Skin epidermis (tissue), 12 donors: Measurements from ENCODE around the gene NID2.

ENCODE experiments used
- H3K27ac ChIP-seq, 21 experiments: fragments of 200-600 bp; sonication (generic) in 11 of 21; one replicate each; pipeline ENCODE4 v1.5.0; 2020; ENCODE audit warnings: mild to moderate bottlenecking in 3 of 21, inconsistent platforms in 2 of 21, moderate library complexity in 2 of 21
- H3K4me3 ChIP-seq, 7 experiments: fragments of 200-600 bp; sonication (generic) in 2 of 7; one replicate each; pipeline ENCODE4 v1.5.0; 2020; ENCODE audit warnings: inconsistent platforms in 2 of 7, mild to moderate bottlenecking in 2 of 7, moderate library complexity in 1 of 7

NID2 gene

GRCh38 chr14:52060080-52060479 lies 8.8 kb downstream of the NID2 start:
- Histone ChIP-seq H3K27ac (peak overlapping the region in 5 of 21 experiments; percentile 1 to 69 (median 26)), H3K4me3 (no peak overlapping the region)

- H3K4me3 ChIP-seq = no peak overlapping the region
- H3K27ac ChIP-seq = peak overlapping the region in 4 of 21 experiments; percentile 1 to 69 (median 39)
Measured at GRCh38 chr14:52059649-52060048, 9.2 kb downstream of the NID2 start.

GRCh38 chr14:52058341-52058740 lies 10.5 kb downstream of the NID2 start:
- Histone ChIP-seq H3K27ac (no peak overlapping the region), H3K4me3 (no peak overlapping the region)

DNA sequence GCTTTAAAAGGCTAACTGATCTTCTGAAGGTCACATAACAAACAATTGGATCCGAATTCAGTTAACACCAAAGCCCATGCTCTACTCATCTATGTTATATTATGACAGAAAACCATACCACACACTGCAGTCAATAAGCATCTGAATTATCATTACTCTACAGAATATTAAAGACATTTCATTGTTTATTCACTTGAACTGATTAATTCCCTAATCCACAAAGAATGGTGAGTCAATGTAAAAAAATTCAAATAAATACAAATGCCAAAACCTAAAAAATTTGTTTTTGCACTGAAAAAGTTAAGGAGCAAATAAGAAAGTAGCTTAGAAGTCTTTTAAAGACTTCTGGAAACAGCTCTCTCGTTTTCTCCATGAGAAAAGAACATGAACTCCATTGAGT lies 13.7 kb downstream of the NID2 start:
- H3K4me3 ChIP-seq = no peak overlapping the region
- peak overlapping the region in 3 of 21 experiments; percentile 18 to 84 (median 24) for H3K27ac ChIP-seq

GRCh38 chr14:52054678-52055077 lies 14.2 kb downstream of the NID2 start:
- Histone ChIP-seq H3K27ac (peak overlapping the region in 3 of 21 experiments; percentile 0 to 84 (median 18)), H3K4me3 (no peak overlapping the region)

DNA sequence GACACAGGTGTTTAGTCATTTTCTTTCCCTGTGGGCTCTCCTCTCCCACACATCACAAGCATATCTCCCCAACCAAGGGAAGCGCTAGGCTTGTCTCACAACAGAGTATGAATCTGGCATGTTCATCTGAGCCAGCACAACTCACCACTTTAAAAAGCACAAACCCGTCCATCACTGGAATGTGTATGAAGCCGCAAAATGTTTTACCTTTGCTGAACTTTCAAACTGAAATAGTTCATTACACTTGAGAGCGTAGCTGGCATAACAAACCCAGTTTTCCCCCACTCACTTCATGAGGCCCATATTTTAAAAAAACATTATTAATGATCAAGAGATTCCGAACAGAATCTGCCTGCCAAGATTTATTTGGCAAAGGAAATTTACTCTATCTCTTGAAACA lies 15.8 kb downstream of the NID2 start:
- Histone ChIP-seq H3K4me3 (no peak overlapping the region), H3K27ac (peak overlapping the region in 11 of 21 experiments; percentile 16 to 84 (median 64))

GRCh38 chr14:52052288-52052943 lies 16.4 kb downstream of the NID2 start:
- Histone ChIP-seq H3K4me3 (no peak overlapping the region), H3K27ac (peak overlapping the region in 12 of 21 experiments; percentile 13 to 84 (median 56))

DNA sequence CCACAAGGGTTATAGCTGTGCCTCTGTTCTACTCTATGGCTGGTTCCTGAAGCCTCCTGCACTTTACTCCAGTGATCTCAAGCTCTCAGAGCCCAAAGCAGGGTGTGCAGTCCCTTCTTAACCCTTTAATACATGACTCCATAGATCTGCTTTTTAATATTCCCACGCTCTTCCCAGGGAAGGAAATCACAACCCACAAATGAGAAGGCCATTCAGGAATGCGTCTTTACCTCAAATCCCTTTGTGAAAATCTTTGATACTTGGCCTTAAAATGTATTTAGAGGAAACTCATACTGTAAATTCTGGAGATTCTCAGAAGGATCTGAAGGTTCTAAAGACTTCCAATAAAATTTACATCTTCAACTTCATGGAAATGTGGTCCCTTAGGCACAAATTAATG lies 17.0 kb downstream of the NID2 start:
- H3K27ac ChIP-seq = peak overlapping the region in 10 of 21 experiments; percentile 10 to 82 (median 62)
- no peak overlapping the region for H3K4me3 ChIP-seq

DNA sequence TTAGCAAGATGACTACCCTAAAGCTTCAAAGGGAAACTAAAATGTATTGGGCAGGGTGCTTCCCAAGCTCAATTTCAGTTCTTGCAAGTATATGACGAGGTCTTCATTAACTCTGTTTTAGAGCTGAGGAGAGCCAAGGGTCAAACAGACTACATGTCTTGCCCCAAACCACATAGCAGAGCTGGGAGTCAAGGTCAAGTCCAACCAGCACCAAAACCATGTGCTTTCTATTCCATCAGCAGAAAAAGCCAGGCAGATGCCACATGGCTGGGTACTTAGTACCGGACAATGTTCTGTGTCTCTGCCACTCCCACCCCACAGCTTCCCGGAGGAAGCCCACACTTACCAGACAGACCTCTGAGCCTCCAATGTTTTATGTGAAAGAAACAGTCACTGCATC lies 17.6 kb downstream of the NID2 start:
- Histone ChIP-seq H3K4me3 (no peak overlapping the region), H3K27ac (peak overlapping the region in 10 of 21 experiments; percentile 10 to 82 (median 62))

- peak overlapping the region in 6 of 21 experiments; percentile 16 to 82 (median 61) for H3K27ac ChIP-seq
Measured at GRCh38 chr14:52049721-52050588, 18.9 kb downstream of the NID2 start.

DNA sequence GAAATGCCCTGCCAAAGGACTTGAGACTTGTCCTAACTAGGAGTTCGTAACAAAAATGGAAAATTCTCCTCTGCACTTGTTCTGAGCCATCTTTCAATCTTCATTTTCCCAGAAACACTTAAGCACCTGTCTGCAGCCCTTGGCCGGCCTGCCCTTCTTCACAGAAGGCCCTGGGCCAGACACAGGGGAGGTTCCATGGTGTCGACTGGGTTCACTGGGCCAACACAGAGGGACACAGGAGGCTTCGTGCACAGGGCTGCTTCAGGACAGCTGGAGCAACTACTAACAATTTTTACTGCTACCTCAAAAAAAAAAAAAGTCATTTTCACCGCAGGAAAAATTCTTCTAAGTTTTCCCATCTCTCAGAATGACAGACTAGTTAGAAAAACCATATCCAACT lies 19.6 kb downstream of the NID2 start:
- Histone ChIP-seq H3K27ac (peak overlapping the region in 2 of 21 experiments; percentile 9 to 23), H3K4me3 (no peak overlapping the region)

More at GRCh38 chr14:52049721-52050588, 18.9 kb downstream of the NID2 start:
- no peak overlapping the region for H3K4me3 ChIP-seq

DNA sequence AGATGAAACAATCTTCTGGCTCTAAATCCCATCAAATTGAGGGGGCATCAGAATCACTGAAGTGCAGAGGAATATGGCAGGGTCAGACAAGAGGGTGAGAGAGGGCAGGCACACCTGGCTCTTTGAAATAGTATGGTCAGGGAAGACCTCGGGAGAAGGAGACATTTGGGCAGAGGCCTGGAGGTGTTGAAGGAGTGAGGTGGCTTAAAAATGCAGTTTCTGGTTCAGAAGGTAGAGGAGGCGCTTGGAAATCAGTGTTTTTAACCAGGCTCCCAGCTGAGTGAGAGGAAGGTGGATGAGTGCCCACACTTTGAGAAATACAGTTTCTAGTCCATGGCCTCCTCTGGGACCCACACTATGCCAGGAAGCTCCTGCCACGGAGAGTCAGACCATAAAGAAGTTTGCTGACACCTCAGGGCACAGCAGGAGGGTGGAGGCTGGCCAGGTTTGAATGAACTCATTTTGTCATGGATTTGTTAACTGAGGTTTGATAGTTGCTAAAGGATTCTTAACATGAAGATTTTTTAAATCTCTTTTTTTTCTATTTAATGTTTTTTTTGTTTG lies 20.1 kb downstream of the NID2 start:
- peak overlapping the region in 3 of 21 experiments; percentile 9 to 23 (median 15) for H3K27ac ChIP-seq
- no peak overlapping the region for H3K4me3 ChIP-seq

DNA sequence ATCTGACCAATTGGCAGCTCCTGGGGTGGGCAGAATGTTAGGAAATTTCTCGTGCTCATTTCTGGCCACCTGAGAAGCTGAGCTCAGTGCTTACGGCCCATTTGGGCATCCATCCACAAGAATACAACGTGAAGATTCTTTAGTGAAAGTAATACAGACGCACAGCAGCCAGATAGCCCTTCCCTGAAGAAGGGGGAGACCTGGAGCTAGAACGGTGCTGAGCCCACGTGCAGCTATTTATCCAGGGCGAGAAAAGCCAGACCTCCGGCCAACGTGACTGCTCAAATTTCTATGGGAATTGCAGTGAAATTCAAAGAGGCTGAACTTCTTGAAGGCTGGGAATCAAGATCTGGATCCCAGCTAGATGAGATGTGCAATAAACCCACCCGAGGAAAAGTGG lies 20.7 kb downstream of the NID2 start:
- H3K27ac ChIP-seq = no peak overlapping the region
- H3K4me3 ChIP-seq = no peak overlapping the region

GRCh38 chr14:52046376-52046917 lies 22.4 kb downstream of the NID2 start:
- Histone ChIP-seq H3K4me3 (no peak overlapping the region), H3K27ac (no peak overlapping the region)

- no peak overlapping the region for H3K4me3 ChIP-seq
- H3K27ac ChIP-seq = peak overlapping the region in 3 of 21 experiments; percentile 3 to 74 (median 50)
Measured at GRCh38 chr14:52044791-52045522, 23.9 kb downstream of the NID2 start.

DNA sequence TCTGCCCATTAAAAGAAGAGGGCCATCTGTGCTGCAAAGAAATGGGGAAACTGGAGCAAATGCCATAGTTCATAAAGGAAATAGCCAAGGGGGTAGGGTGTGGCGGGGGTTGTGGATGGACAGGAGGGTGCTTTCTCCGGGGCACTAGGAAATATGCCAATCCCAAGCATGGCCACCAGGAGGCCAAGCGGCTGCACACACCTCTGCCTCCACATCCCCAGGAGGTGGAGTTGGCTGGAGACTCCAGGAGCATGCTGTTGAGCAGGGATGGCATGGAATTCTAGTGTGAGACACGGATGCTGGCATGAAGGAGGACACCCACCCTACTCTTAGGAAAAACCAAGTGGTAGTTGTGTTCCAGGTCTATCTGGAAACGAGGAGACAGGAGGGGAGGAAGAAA lies 25.2 kb downstream of the NID2 start:
- H3K4me3 ChIP-seq = no peak overlapping the region
- peak overlapping the region in 1 of 21 experiments; percentile 20 for H3K27ac ChIP-seq

GRCh38 chr14:52042371-52043289 lies 26.2 kb downstream of the NID2 start:
- H3K27ac ChIP-seq = peak overlapping the region in 3 of 21 experiments; percentile 20 to 21 (median 20)
- no peak overlapping the region for H3K4me3 ChIP-seq

DNA sequence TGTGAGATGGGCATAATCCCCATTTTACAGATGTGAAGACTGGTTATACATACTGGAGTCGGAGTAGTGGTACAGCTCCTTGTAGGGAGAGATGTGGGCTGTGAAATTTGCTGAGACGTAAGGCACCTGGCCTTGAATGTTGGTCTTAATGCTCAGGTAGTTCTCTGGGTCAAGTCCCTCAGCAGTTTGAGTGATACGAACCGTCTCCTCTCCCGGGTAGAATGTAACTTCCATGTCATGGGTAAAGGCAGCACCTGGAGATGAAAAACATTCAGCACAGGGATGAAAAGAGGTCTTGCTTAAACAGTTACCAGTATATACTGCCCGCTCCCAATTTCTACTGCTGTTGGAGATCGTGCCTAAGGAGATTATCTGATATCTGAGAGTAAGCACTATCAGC lies 28.3 kb downstream of the NID2 start:
- Histone ChIP-seq H3K27ac (no peak overlapping the region), H3K4me3 (no peak overlapping the region)
